ENCODE measurements around the gene PYDC1.

PYDC1 gene

GRCh38 chr16:31191697-31192428, 25.1 kb downstream of the PYDC1 start:
- no peak overlapping the region for H3K4me3 ChIP-seq (ENCODE audit: low read depth, low read length)
- TF ChIP-seq, protein P1, sequence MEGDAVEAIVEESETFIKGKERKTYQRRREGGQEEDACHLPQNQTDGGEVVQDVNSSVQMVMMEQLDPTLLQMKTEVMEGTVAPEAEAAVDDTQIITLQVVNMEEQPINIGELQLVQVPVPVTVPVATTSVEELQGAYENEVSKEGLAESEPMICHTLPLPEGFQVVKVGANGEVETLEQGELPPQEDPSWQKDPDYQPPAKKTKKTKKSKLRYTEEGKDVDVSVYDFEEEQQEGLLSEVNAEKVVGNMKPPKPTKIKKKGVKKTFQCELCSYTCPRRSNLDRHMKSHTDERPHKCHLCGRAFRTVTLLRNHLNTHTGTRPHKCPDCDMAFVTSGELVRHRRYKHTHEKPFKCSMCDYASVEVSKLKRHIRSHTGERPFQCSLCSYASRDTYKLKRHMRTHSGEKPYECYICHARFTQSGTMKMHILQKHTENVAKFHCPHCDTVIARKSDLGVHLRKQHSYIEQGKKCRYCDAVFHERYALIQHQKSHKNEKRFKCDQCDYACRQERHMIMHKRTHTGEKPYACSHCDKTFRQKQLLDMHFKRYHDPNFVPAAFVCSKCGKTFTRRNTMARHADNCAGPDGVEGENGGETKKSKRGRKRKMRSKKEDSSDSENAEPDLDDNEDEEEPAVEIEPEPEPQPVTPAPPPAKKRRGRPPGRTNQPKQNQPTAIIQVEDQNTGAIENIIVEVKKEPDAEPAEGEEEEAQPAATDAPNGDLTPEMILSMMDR (IDR thresholded peaks at IDR 0.05; ENCODE audit: borderline replicate concordance, insufficient read depth, low read depth, low read length), result no peak

DNA sequence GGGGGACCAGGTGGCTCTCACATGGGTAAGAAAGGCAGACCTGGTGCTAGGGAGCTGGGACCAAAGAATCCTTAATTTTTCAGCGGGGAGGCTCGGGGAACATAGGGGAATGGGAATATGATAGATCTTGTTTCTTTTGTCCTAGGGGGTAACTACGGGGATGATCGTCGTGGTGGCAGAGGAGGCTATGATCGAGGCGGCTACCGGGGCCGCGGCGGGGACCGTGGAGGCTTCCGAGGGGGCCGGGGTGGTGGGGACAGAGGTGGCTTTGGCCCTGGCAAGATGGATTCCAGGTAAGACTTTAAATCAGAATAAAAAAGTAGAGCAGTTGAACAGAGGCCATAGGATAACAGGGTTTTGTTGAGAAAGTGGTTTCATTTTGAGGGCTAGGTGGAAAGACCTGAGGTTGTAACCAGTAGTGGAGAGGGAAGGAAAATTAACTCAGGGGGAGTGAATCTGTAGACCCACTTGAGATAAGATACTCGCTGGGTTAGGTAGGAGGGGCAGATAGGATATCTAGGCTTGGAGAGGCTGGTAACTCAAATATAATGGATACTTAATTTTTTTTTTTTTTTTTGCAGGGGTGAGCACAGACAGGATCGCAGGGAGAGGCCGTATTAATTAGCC, 26.0 kb downstream of the PYDC1 start:
- no peak overlapping the region for H3K4me3 ChIP-seq (ENCODE audit: low read depth, low read length)
- TF ChIP-seq, protein P1 (IDR thresholded peaks at IDR 0.05; ENCODE audit: borderline replicate concordance, insufficient read depth, low read depth, low read length), result no peak

- TF ChIP-seq, protein P1 (IDR thresholded peaks at IDR 0.05; ENCODE audit: borderline replicate concordance, insufficient read depth, low read depth, low read length), result no peak
- H3K4me3 ChIP-seq (ENCODE audit: low read depth, low read length), result no peak overlapping the region
Observed at GRCh38 chr16:31190061-31190460, 26.9 kb downstream of the PYDC1 start.

- TF ChIP-seq, protein P1 (IDR thresholded peaks at IDR 0.05; ENCODE audit: borderline replicate concordance, insufficient read depth, low read depth, low read length), result no peak
- no peak overlapping the region for H3K4me3 ChIP-seq (ENCODE audit: low read depth, low read length)
Observed at GRCh38 chr16:31189412-31189778, 27.5 kb downstream of the PYDC1 start.

GRCh38 chr16:31188450-31189411, 28.2 kb downstream of the PYDC1 start:
- H3K4me3 ChIP-seq (ENCODE audit: low read depth, low read length), result no peak overlapping the region
- TF ChIP-seq, protein P1 (IDR thresholded peaks at IDR 0.05; ENCODE audit: borderline replicate concordance, insufficient read depth, low read depth, low read length), result no peak

DNA sequence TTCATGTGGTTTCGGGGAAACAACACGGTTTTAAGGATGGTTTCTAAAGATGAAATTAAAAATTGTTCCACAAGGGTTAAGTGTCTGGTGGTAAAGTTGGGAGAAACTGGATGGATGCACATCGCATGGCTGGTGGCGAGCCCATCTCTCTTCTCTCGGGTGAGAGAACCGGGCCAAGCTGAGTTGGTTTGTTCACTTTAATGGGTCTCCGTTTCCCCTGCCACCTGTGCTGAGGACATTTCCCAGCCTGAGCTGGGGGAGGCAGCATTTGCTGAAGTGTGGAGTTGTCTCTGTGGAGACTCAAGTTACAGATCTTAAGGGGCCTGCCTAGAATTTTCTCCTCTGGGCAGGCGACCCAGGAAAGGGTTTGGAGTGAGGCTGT, 29.1 kb downstream of the PYDC1 start:
- TF ChIP-seq, protein P1 (IDR thresholded peaks at IDR 0.05; ENCODE audit: borderline replicate concordance, insufficient read depth, low read depth, low read length), result no peak
- H3K4me3 ChIP-seq (ENCODE audit: low read depth, low read length), result no peak overlapping the region
